H54 (cell line): ENCODE data around the gene MAU2.
"Not testable (repeated sequence)": the region's sequence is repeated elsewhere in the genome, so short reads cannot be mapped to it uniquely, and the experiment has no call there.

Source experiments
- DNase-seq: peaks from one replicate; pipeline ENCODE4 v3.0.0; 2011; ENCODE audit warnings: low spot score, mixed read lengths; ENCODE audit not compliant: insufficient read length
- FAIRE-seq: peaks from 3 replicates; lab custom pipeline; 2011; peaks lifted over from hg19 to GRCh38; lab: Jason Lieb, UNC
- POLR2A ChIP-seq: IDR thresholded peaks from 2 replicates; pipeline ENCODE4 v1.6.1; 2011; ENCODE audit warnings: low read depth, mild to moderate bottlenecking, low read length

MAU2 gene

GRCh38 chr19:19347401-19348110 is 26.9 kb downstream of the MAU2 start:
- TF ChIP-seq POLR2A: no peak
- DNase-seq: no peak
- FAIRE-seq: no peak

GRCh38 chr19:19348266-19348665 is 27.6 kb downstream of the MAU2 start:
- DNase-seq (no peak), FAIRE-seq (no peak)
- TF ChIP-seq POLR2A: no peak

GRCh38 chr19:19349365-19349764 is 28.7 kb downstream of the MAU2 start:
- FAIRE-seq: no peak
- no peak for DNase-seq
- TF ChIP-seq POLR2A: no peak

- FAIRE-seq, DNase-seq: not testable (repeated sequence)
Measured at GRCh38 chr19:19350756-19351155, 30.1 kb downstream of the MAU2 start.

- FAIRE-seq (no peak), DNase-seq (no peak)
- no peak for TF ChIP-seq POLR2A
Measured at GRCh38 chr19:19352823-19353222, 32.2 kb downstream of the MAU2 start.

- DNase-seq (no peak), FAIRE-seq (no peak)
- TF ChIP-seq POLR2A: no peak
Measured at GRCh38 chr19:19354007-19354406, 33.4 kb downstream of the MAU2 start.

GRCh38 chr19:19354932-19355331 is 34.3 kb downstream of the MAU2 start:
- FAIRE-seq (no peak), DNase-seq (no peak)
- TF ChIP-seq POLR2A: no peak

GRCh38 chr19:19355606-19356139 is 35.0 kb downstream of the MAU2 start:
- FAIRE-seq (no peak), DNase-seq (no peak)
- TF ChIP-seq POLR2A: no peak

- DNase-seq (no peak), FAIRE-seq (no peak)
- TF ChIP-seq POLR2A: no peak
Measured at GRCh38 chr19:19356500-19356899, 35.9 kb downstream of the MAU2 start.

- no peak for DNase-seq
- FAIRE-seq: no peak
- TF ChIP-seq POLR2A: no peak
Measured at GRCh38 chr19:19356901-19357566, 36.4 kb downstream of the MAU2 start.

- no peak for TF ChIP-seq POLR2A
- DNase-seq (peak; percentile 65), FAIRE-seq (peak; percentile 20)
Measured at GRCh38 chr19:19361075-19361594, 40.5 kb downstream of the MAU2 start.

GRCh38 chr19:19362075-19362474 is 41.4 kb downstream of the MAU2 start:
- no peak for FAIRE-seq
- TF ChIP-seq POLR2A: no peak
- no peak for DNase-seq

GRCh38 chr19:19366434-19367396 is 46.1 kb downstream of the MAU2 start:
- DNase-seq (peak; percentile 50), FAIRE-seq (peak; percentile 45)
- TF ChIP-seq POLR2A: no peak
